Left ventricle myocardium inferior (tissue), 1 donor: ENCODE results near the gene GSK3A. TPM values are rescaled to one million over a fixed set of nuclear protein-coding genes. Genes with fewer than 3 reads are reported as not detected.

Experiments
- DNase-seq: peaks from one replicate; pipeline ENCODE4 v3.0.0-alpha.2; 2020
- H3K27ac ChIP-seq: fragments of 200-600 bp; replicated peaks from 2 replicates; pipeline ENCODE4 v1.8.0; 2021
- H3K27me3 ChIP-seq: fragments of 200-600 bp; 2 replicates; pipeline ENCODE4 v1.8.0; 2021; ENCODE audit warnings: low read depth
- H3K36me3 ChIP-seq: fragments of 200-600 bp; 2 replicates; pipeline ENCODE4 v1.8.0; 2021
- H3K4me1 ChIP-seq: fragments of 200-600 bp; 2 replicates; pipeline ENCODE4 v1.8.0; 2021
- H3K4me3 ChIP-seq: fragments of 200-600 bp; 2 replicates; pipeline ENCODE4 v1.8.0; 2021; ENCODE audit warnings: mild to moderate bottlenecking, moderate library complexity
- H3K9me3 ChIP-seq: fragments of 200-600 bp; replicated peaks from 2 replicates; pipeline ENCODE4 v1.8.0; 2021
- CTCF ChIP-seq: fragments of 200-600 bp; IDR thresholded peaks from 2 replicates; pipeline ENCODE4 v1.8.0; 2021; ENCODE audit warnings: antibody characterized with exemption, mild to moderate bottlenecking, borderline replicate concordance
- intact Hi-C: fragments of 100-400 bp; cut with micrococcal nuclease; formaldehyde crosslinking; loops from one replicate; pipeline ENCODE4 v1.11.0; 2022
- total RNA-seq: library from RNA; stranded (reverse); fragmentation: NEBNext Ultra II Directional; extraction: Animal tissue kit (Norgen Biotek cat#: 25700); gene quantifications from one replicate; pipeline ENCODE4 v1.2.1, GENCODE V29; 2021
- donor health status: DM: no; HTN: yes; CAD: no; lungs with severe emphysema.

Gene GSK3A
- total RNA-seq, 1 donor from 2014 or later, result 37.6 TPM

DNA sequence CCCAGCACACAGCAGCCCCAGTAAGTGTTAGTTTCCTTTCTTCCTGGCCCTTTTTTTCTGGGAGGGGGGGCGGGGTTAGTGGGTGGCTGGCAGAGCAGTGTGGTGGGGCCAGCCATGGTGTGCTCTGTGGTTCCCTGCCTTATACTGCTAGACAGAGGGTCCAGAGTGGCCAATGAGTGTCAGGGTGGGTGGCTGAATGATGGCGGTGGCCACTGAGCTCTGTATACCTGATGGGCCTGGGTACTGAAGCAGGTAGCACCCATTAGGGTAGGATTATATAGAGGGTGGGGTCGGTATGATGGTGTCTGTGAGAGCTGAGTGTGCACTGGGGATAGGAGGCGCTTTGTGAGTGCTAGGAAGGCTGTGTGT lies 40.4 kb upstream of the GSK3A start:
- Histone ChIP-seq H3K27me3 (no peaks in the 10 kb centered on the region), H3K4me1 (peaks cover 84% of the 10 kb centered on the region), H3K9me3 (no peaks in the 10 kb centered on the region), H3K4me3 (peak overlapping the region; percentile 74), H3K36me3 (peaks cover 11% of the 10 kb centered on the region), H3K27ac (peak overlapping the region; percentile 98)
- TF ChIP-seq CTCF, result no peak
- intact Hi-C loops, result loop anchor here (5.0 kb wide), 1 partner anchor 41 kb away; the partner anchor contains the start of gene GSK3A
- no peak for DNase-seq

GRCh38 chr19:42281827-42282762 lies 39.7 kb upstream of the GSK3A start:
- TF ChIP-seq CTCF, result no peak
- H3K9me3 ChIP-seq, result no peaks in the 10 kb centered on the region
- H3K27ac ChIP-seq, result peak overlapping the region; percentile 98
- peaks cover 4% of the 10 kb centered on the region for H3K36me3 ChIP-seq
- peaks cover 91% of the 10 kb centered on the region for H3K4me1 ChIP-seq
- intact Hi-C loops, result loop anchor here (5.0 kb wide), 1 partner anchor 40 kb away; the partner anchor contains the start of gene GSK3A
- no peaks in the 10 kb centered on the region for H3K27me3 ChIP-seq
- peak overlapping the region; percentile 90 for H3K4me3 ChIP-seq
- no peak for DNase-seq

DNA sequence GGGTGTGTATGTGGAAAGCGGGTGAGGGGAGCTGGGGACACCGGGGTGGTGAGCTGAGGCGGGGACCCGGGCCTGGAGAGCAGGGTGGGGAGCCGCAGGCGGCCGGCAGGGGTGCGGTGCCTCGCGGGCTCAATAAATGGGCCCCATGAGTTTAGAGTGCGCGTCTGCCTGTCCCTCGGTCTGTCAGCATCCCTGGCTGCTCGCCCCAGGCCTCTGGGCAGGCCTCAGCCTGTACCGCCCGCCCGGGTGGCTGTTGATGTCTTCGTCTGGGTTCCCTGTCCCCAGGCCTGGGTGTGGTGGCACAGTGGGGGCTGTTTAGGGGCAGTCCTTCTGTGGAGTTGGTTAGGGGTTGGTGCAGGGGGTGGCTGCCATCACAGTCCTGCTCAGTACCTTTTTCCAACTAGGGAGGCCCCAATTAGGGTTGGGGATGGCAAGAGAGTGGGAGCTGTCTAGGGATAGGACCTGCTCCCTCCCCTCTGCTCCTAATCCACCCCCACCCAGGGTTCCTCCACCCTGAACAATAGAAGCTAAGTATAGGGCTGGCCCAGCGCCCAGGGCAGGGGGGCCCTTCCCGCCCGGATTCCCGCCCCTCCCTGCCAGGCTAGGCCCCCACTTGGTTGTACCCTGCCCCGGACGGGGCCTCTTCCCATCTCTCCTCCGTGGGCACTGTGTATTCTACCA lies 38.9 kb upstream of the GSK3A start:
- Histone ChIP-seq H3K27me3 (no peaks in the 10 kb centered on the region), H3K27ac (peak overlapping the region; percentile 98), H3K4me1 (peaks cover 91% of the 10 kb centered on the region), H3K4me3 (peak overlapping the region; percentile 90), H3K9me3 (no peaks in the 10 kb centered on the region), H3K36me3 (no peaks in the 10 kb centered on the region)
- intact Hi-C loops, result loop anchor here (5.0 kb wide), 1 partner anchor 39 kb away; the partner anchor contains the start of gene GSK3A
- peak; percentile 69 for DNase-seq
- peak; percentile 18 for TF ChIP-seq CTCF

GRCh38 chr19:42280815-42281145 lies 38.4 kb upstream of the GSK3A start:
- no peaks in the 10 kb centered on the region for H3K36me3 ChIP-seq
- H3K4me1 ChIP-seq, result peaks cover 91% of the 10 kb centered on the region
- peak overlapping the region; percentile 90 for H3K4me3 ChIP-seq
- H3K27me3 ChIP-seq, result no peaks in the 10 kb centered on the region
- peak overlapping the region; percentile 98 for H3K27ac ChIP-seq
- TF ChIP-seq CTCF, result no peak
- intact Hi-C loops, result loop anchor here (5.0 kb wide), 1 partner anchor 38 kb away; the partner anchor contains the start of gene GSK3A
- H3K9me3 ChIP-seq, result no peaks in the 10 kb centered on the region
- no peak for DNase-seq

GRCh38 chr19:42279902-42280814 lies 37.8 kb upstream of the GSK3A start:
- H3K27ac ChIP-seq, result peak overlapping the region; percentile 98
- no peaks in the 10 kb centered on the region for H3K27me3 ChIP-seq
- no peaks in the 10 kb centered on the region for H3K36me3 ChIP-seq
- peak overlapping the region; percentile 90 for H3K4me3 ChIP-seq
- H3K9me3 ChIP-seq, result no peaks in the 10 kb centered on the region
- TF ChIP-seq CTCF, result peak; percentile 92
- H3K4me1 ChIP-seq, result peaks cover 91% of the 10 kb centered on the region
- intact Hi-C loops, result loop anchor here (5.0 kb wide), 1 partner anchor 38 kb away; the partner anchor contains the start of gene GSK3A
- DNase-seq, result peak; percentile 94
